T1000 (cell line): Measurements from ENCODE around the gene WLS.
A peak's percentile ranks its signal among the peaks of the same experiment; 100 is the strongest.
"Not testable (repeated sequence)": the region's sequence is repeated elsewhere in the genome, so short reads cannot be mapped to it uniquely, and the experiment has no call there.

Experiments
- DNase-seq: peaks from one replicate; lab custom pipeline; 2025; ENCODE audit warnings: mixed read lengths; lab: John Stamatoyannopoulos, UW

WLS gene

GRCh38 chr1:68165665-68166064, 66.7 kb downstream of the WLS start:
- DNase-seq: no peak

DNA sequence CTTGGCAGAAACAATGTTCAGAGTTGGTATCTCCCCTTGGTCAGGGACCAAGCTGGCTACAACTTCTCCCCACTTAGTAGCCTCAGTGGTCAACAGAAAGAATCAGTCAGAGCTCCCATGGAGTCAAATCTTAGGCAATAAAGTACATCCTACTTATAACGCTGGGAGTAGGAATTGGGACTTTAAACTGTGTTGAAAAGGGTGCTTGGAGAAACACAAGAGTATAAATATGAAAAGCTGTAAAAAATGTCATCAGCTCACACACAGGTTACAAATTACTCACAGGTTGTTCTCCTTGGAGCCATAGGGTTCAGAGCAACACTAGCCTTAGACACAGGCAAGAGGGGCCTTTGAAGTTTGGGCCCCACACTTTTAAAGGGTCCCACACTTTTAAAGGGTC, 67.4 kb downstream of the WLS start:
- DNase-seq: no peak

DNA sequence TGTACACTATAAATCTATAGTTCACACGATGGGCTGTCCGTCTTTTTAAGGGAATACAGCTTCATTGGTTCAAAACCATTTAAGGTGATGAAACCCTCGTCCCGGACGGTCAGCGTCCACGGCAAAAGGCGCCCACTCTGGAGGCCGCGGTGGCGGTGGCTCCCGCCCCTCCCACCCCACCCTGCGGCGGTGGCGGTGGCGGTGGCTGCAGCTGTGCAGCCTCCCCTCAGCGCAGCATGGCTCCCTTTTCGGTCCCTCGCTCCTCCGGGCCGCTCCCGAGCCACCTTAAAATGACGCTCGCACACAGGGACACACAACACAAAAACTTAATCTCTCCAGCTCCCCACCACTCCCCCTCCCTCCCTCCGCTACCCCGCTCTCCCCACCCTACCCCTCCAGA, 69.1 kb downstream of the WLS start:
- DNase-seq: no peak

GRCh38 chr1:68162761-68163160, 69.6 kb downstream of the WLS start:
- DNase-seq: no peak

DNA sequence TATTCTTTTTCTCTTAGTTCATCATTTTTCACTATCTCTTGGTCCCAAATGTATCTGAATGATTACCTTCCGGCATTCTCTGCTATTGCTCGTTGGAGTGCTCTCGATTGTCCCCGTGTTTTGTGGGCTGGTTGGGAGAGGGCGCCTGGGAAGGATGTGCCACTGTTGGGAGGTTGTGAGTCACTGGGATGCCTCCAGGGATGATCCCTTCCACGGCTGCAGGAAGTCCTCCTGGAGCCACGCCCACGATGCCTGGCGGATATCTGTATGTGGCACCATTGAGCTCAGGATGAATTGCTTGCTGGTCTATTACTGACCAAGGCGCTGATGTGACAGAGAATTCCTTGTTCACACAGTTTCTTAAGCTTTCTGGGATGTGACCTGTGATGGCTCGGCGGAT, 70.7 kb downstream of the WLS start:
- not testable (repeated sequence) for DNase-seq

- DNase-seq: not testable (repeated sequence)
Measured at GRCh38 chr1:68160935-68161334, 71.4 kb downstream of the WLS start.

DNA sequence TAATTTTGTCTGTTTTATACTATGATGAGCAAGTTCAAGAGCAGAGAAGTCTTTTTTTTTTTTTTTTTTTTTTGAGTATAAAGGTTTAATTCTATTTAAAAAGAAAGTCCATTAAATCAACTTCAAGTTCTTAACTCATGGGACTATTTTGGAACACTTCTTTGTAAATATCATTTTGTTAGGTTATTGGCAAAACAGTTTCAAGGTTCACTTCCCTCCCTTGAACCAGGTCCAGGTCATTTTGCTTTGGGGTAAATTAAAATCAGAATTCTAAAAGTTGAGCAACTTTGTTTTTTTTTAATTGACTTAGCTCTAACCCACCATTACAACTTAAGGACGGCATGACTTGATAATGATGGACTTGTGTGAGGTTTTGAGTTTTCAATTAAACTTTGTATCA, 72.3 kb downstream of the WLS start:
- DNase-seq: no peak

DNA sequence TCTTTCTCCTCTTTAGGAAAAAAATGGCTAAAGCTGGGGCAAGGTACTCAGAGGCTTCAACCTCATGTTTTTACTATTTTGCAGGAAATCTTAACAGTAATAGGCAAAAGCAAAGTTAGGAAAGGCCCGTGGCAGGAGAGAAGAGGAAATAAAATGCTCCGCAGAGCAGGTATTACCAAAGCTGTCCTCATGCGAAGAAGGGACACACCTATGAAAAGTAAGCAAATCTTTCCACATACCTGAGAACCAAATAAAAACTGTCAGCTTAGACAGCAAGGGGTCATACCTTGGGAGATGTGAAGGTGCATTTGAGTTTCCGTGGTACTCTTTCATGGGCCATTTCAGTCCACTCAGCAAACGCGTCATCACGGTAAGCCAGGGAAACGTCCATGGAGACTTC, 73.5 kb downstream of the WLS start:
- no peak for DNase-seq

GRCh38 chr1:68157416-68157815, 74.9 kb downstream of the WLS start:
- DNase-seq: no peak

DNA sequence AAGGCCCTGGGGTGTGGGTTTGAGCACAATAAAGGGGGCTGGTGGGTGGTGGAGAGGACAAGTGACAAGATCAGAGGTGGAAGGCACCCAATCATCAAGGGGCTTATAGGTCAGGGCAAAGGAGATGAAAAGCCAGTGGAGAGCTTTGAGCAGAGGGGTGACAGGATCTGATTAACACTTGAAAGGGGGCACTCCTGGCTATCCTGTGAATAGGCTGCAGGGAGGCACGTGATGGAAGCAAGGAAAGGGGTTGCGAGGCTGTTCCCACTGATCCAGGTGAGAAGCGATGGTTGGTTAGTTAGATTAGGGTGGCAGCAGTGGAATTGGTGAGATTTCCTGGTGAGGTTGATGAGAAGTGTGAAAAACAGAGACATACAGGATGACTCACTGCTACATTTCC, 80.6 kb downstream of the WLS start:
- no peak for DNase-seq

DNA sequence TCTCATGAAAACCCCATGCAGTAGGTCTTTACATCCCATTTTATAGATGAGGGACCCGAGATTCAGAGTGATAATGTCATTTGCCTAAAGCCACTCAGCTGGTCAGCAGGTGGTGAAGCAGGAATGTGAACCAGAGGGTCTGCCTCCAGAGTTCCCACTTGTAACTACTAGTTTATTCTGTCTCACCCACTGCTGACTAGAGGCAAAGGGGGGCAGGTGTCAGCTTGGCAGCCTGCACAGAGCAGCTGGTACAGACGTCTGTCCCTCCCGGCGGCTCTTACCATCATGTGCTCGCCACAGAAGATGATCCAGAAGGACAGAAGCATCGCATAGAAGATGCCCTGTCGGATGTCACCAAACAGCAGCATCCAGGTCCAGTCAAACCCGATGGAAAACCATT, 82.4 kb downstream of the WLS start:
- DNase-seq: no peak

- DNase-seq: no peak
Measured at GRCh38 chr1:68149110-68149798, 83.1 kb downstream of the WLS start.

DNA sequence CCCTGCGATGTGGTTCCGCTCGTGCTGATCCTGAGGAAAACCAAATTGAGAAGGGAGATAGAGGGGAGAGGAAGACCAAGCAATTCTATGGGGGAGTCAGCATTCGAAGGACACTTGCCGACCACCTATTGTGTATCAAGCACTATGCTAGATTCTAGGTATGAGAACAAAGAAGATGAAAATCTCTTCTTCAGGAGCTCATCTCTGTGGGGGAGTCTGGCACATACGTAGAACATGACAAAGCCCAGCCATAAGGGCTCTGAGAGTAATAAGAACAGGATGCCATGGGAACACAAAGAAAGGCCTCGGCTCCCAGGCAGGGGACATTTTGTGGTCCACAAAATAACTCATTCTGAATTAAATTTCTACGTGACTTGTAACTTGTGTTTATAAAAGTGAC, 83.7 kb downstream of the WLS start:
- no peak for DNase-seq

DNA sequence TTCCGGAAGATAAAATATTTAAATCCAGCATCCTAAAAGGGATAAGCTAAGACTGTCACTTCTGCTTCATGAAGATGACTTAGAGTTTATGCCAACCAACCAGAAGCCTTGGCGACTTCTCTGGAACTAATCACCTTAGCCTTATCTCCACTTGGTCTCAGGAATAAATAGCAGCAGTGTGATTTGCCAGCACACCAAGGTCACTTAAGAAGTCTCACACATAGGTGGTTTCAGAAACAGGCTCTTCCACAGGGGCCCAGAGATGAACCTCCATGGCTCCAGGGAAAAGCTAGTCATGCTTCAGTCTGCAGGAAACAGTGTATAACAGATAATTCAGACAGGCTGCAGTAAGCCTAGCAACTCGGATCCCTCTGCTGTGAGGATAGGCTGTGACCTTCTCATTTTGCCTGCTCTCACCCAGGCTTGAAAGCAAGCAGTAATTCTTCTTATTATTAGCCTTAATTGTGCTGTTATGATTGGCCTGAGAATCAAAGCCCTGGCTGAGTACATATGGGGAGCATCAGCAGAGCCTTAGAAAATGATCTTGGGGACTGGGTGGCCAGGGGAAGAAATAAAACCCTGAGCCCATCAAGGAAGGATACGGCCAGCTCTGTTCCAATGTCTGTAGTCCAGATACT, 84.7 kb downstream of the WLS start:
- no peak for DNase-seq

DNA sequence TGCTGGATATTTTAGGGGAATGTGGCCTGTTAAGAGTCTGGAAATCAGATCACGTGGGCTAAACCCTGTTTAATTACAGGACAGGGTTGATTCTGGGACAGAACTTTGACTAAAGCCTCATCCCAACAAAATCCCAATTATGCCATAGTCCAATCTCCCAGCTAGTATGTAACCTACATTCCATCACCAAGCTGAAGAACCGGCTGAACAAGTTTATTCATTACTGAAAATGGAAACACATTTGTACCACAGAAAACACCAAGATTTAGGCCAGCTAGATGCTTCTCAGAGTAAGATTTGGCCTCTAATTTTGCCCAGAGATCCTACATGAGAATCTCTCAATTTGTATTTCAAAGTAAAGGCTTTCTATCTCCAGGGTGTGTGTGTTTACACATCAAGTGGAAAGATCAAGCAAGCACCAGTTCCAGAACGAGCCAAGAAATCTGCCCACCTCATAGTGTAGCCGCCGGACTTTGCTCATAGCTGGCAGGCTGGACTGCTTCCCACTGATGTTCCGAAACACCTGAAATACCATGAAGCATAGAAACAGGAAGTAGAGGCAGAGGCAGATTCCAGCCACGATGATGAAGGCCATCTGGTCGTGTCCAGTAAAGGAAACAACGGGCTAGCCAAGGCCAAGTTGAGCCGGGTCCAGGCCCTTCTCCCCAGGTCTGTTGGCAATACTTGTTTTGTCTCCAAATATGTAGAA, 86.8 kb downstream of the WLS start:
- no peak for DNase-seq

DNA sequence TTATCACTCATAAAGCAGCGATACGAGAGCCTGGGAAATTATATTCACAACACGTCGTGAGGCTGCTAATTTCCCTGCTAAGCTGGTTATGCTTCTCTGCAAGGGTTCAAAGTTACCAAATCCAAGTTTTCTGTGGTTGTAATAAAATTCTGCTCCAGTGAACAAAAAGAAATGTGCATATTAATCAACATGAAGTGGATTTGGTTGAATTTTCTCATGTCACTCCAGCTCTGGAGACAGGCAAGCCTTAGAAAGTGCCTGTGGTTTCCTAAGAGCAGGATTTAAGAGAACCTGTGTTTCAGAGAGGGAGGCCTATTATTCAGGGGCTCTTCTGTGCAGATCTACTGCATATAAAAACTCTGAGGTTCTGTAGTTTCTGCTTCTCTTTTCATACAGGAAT, 87.5 kb downstream of the WLS start:
- no peak for DNase-seq

DNA sequence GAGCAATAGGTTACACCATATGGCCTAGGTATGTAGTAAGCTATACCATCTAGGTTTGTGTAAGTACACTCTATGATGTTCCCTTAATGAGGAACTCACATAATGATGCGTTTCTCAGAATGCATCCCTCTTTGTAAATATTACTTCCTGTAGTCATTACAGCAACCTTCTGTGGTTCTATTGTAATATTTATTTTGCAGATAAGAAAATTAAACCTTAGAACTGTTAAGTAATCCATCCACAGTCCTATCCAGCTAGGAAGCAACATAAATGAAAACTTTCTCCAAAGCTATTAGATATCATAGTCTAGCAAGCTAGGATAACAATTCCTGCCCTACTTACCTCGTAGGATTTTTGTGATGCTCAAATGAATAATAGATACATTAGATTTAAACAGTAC, 88.7 kb downstream of the WLS start:
- DNase-seq: no peak

DNA sequence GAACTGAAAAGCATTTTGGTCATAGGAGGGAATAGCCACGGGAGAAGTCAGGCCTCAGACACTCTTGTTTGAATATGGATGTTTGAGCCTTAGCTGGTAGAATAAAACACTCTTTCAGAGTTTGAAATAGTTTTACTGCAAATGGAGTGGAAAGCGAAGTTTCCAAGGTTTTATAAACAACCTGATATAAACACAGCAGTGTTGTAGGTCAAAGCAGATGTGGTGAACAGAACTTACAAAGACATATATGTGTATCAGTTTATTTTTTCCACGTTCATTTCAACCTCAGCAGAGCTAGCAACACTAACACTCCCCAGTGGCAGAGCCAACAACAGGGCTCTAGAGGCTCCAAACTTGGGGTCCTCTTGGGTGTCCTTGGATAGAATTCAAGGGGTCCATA, 89.9 kb downstream of the WLS start:
- DNase-seq: no peak

GRCh38 chr1:68142036-68142435, 90.3 kb downstream of the WLS start:
- no peak for DNase-seq

GRCh38 chr1:68141071-68142021, 91.0 kb downstream of the WLS start:
- no peak for DNase-seq

DNA sequence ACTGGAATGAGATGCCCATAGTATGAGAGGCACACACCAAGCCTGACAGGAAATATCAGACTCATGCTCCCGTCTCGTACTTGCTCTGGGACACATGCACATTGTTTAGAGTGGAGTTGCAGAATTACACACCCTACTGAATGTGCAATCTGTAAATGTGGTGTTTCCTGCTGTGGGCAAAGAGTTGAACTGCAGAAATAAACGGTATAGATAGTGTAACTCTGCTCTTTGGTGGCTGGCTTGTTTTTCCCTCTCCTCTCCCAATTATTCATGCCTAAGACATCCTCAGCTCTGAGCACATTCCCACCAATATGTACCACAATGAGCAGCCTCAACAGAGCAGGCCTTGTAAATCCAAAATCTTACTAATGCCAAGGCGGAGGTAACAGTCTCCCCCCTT, 91.8 kb downstream of the WLS start:
- no peak for DNase-seq

GRCh38 chr1:68136187-68136586, 96.1 kb downstream of the WLS start:
- peak; percentile 6 for DNase-seq
